ENCODE results near the gene SPECC1L.

GRCh38 chr22:24418786-24419474 lies 148.3 kb downstream of the SPECC1L start:
- TF ChIP-seq CTCF (IDR thresholded peaks at IDR 0.05 in 2 of 3, conservative IDR thresholded peaks at IDR 0.05 in 1 of 3; ENCODE audit: borderline replicate concordance in 1 of 3, insufficient read depth in 1 of 3, low read depth in 2 of 3, low read length in 2 of 3) (no peak), SIN3A (IDR thresholded peaks at IDR 0.05; ENCODE audit: low read depth) (no peak), POLR2A (IDR thresholded peaks at IDR 0.05; ENCODE audit: borderline replicate concordance, extremely low read depth, insufficient read depth, insufficient read length) (no peak), EZH2phosphoT487 (IDR thresholded peaks at IDR 0.05; ENCODE audit: borderline replicate concordance) (no peak), EZH2 (IDR thresholded peaks at IDR 0.05) (no peak), POLR2AphosphoS5 (IDR thresholded peaks at IDR 0.05; ENCODE audit: low read depth, low read length) (no peak), ELF1 (IDR thresholded peaks at IDR 0.05; ENCODE audit: borderline replicate concordance, low read depth) (no peak), ATF3 (IDR thresholded peaks at IDR 0.05) (no peak), JUND (IDR thresholded peaks at IDR 0.05) (no peak), SRF (IDR thresholded peaks at IDR 0.05; ENCODE audit: low read depth) (no peak), TCF7L2 (IDR thresholded peaks at IDR 0.05; ENCODE audit: borderline replicate concordance, extremely low read depth, insufficient read depth, insufficient read length) (no peak), YY1 (IDR thresholded peaks at IDR 0.05; ENCODE audit: extremely low read depth, insufficient replicate concordance, low read depth, low read length) (no peak), SP1 (IDR thresholded peaks at IDR 0.05; ENCODE audit: low read depth) (no peak)
